HG03432 (cell line): ENCODE data around the gene CLPTM1L.

Experiments
- ATAC-seq: cut with Tn5 transposase; IDR thresholded peaks from one replicate; pipeline ENCODE4 v1.9.1; 2021; ENCODE audit warnings: mild to moderate bottlenecking, moderate library complexity; ENCODE audit not compliant: unreplicated experiment

Gene CLPTM1L

GRCh38 chr5:1344975-1345838, at the start of gene CLPTM1L:
Gene CLPTM1L, minus strand, starts transcription at chr5:1345099. Its CDS starts 258 bp downstream, at chr5:1344841.
- peak; percentile 81 for ATAC-seq

- no peak for ATAC-seq
Observed at GRCh38 chr5:1393571-1394501, 48.9 kb upstream of the CLPTM1L start.

GRCh38 chr5:1392801-1393565, 48.1 kb upstream of the CLPTM1L start:
- no peak for ATAC-seq

GRCh38 chr5:1392261-1392660, 47.4 kb upstream of the CLPTM1L start:
- ATAC-seq = no peak

GRCh38 chr5:1391691-1392090, 46.8 kb upstream of the CLPTM1L start:
- no peak for ATAC-seq

- ATAC-seq = no peak
Observed at GRCh38 chr5:1390861-1391600, 46.1 kb upstream of the CLPTM1L start.

- no peak for ATAC-seq
Observed at GRCh38 chr5:1390333-1390732, 45.4 kb upstream of the CLPTM1L start.

GRCh38 chr5:1388383-1388967, 43.6 kb upstream of the CLPTM1L start:
- ATAC-seq = no peak

- no peak for ATAC-seq
Observed at GRCh38 chr5:1387876-1388275, 43.0 kb upstream of the CLPTM1L start.

GRCh38 chr5:1387059-1387755, 42.3 kb upstream of the CLPTM1L start:
- ATAC-seq = no peak

- ATAC-seq = peak; percentile 40
Observed at GRCh38 chr5:1386274-1386717, 41.4 kb upstream of the CLPTM1L start.

GRCh38 chr5:1385395-1386273, 40.7 kb upstream of the CLPTM1L start:
- peak; percentile 97 for ATAC-seq

GRCh38 chr5:1384521-1384920, 39.6 kb upstream of the CLPTM1L start:
- ATAC-seq = no peak

- no peak for ATAC-seq
Observed at GRCh38 chr5:1383886-1384401, 39.0 kb upstream of the CLPTM1L start.

GRCh38 chr5:1383344-1383743, 38.4 kb upstream of the CLPTM1L start:
- no peak for ATAC-seq

- no peak for ATAC-seq
Observed at GRCh38 chr5:1382248-1382700, 37.4 kb upstream of the CLPTM1L start.

- no peak for ATAC-seq
Observed at GRCh38 chr5:1381370-1382247, 36.7 kb upstream of the CLPTM1L start.
